Psoas muscle (tissue), 8 donors: ENCODE data around the gene MYDGF. TPM values are rescaled to one million over a fixed set of nuclear protein-coding genes. Genes with fewer than 3 reads are reported as not detected.
A peak's percentile ranks its signal among the peaks of the same experiment; 100 is the strongest.

Source experiments
- ATAC-seq, 4 donors: fragments of 200-7000 bp; cut with Tn5 transposase; one replicate each; pipeline ENCODE4 v1.9.1; 2020; ENCODE audit warnings: moderate library complexity in 3 of 4, mild to moderate bottlenecking in 2 of 4
- DNase-seq, 2 donors: peaks; one replicate each; pipeline ENCODE4 v3.0.0-alpha.2; 2020
- H3K27ac ChIP-seq: fragments of 200-600 bp; one replicate; pipeline ENCODE4 v1.8.0; 2022
- H3K27me3 ChIP-seq, 3 donors: fragments of 200-600 bp in 1 of 3; one replicate each; pipeline versions ENCODE4 v1.6.1 to v1.8.0; 2013 to 2022; ENCODE audit warnings: low read length in 2 of 3, mild to moderate bottlenecking in 2 of 3, moderate library complexity in 1 of 3; ENCODE audit not compliant: insufficient read depth in 3 of 3
- H3K36me3 ChIP-seq, 2 donors: fragments of 200-600 bp in 1 of 2; one replicate each; pipeline versions ENCODE4 v1.6.1 to v1.8.0; 2013 to 2022; ENCODE audit warnings: low read depth in 1 of 2, mild to moderate bottlenecking in 1 of 2, moderate library complexity in 1 of 2; ENCODE audit not compliant: insufficient read depth in 1 of 2
- H3K4me1 ChIP-seq: fragments of 200-600 bp; one replicate; pipeline ENCODE4 v1.8.0; 2022
- H3K4me3 ChIP-seq: fragments of 200-600 bp; one replicate; pipeline ENCODE4 v1.8.0; 2022; ENCODE audit warnings: mild to moderate bottlenecking
- H3K9me3 ChIP-seq: fragments of 200-600 bp; one replicate; pipeline ENCODE4 v1.8.0; 2022
- WGBS, 3 donors: extraction: QIAGEN DNeasy Blood & Tissue Kit; methylation state at CpG; one replicate each; pipeline versions ENCODE4 v1.1.6 to v1.1.7; 2013; 5-methylcytosine and 5-hydroxymethylcytosine counted together
- intact Hi-C, 2 donors: fragments of 100-400 bp; cut with DNase I; formaldehyde crosslinking; loops; one replicate each; pipeline versions ENCODE4 v1.11.0 to v1.14.2; 2022
- polyA plus RNA-seq, 3 donors: library from polyadenylated mRNA; stranded (reverse); fragments of 200-250 nt; gene quantifications; one replicate each; pipeline ENCODE4 v1.2.3, GENCODE V29; 2013
- total RNA-seq, 4 donors: library from RNA; stranded (reverse); fragmentation: NEBNext Ultra II Directional in 2 of 4; extraction: Animal tissue kit (Norgen Biotek cat#: 25700) in 2 of 4; gene quantifications; one replicate each; pipeline versions ENCODE4 v1.2.1 to v1.2.4, GENCODE V29; 2021 to 2023
- TF ChIP-seq, protein P1 (sequence below): fragments of 200-600 bp; IDR thresholded peaks from one replicate; pipeline ENCODE4 v1.8.0; 2022; ENCODE audit warnings: antibody characterized with exemption
- donor health status: healthy with polysubstance abuse.
- donor health status: DM: no; HTN: no; CAD: no; lungs with moderate emphysema.
- donor health status: Bipolar disorder and iron deficiency.
- donor health status: healthy.
- donor health status: DM: yes; HTN: yes; CAD: no.
- donor health status: DM: no; HTN: no; CAD: no.
- donor health status: DM: no; HTN: no; CAD: no.
- donor health status: DM: yes; HTN: yes; CAD: no.

MYDGF gene
- total and polyA plus RNA-seq, 7 donors, result 11.4 to 164 (median 23.9) TPM

DNA sequence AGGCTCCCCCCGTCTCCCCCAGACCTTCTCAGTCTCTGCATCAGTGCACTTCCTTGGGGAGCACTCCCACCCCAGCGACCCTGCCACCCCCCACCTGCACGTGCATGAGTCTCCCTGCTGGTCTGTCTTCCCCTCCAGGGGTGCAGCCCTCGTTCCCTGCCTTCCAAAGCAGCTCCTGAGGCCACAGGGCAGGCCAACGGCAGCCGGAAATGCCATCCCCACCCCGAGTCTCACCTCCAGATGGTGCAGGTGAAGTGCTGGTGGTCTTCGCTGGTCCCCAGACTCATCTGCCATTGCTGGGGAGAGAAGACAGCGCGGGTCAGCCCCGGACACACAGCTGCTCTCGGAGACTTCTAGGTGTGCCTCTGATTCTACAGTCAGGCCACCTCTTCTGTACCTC is 5.5 kb downstream of the MYDGF start:
- ATAC-seq (no peak), DNase-seq (no peak)
- intact Hi-C loops, result loop anchor here in 1 of 2 donors (10.0 kb wide), 1 partner anchor 120 kb away; no protein-coding TSS in a partner anchor
- Histone ChIP-seq H3K36me3 (peaks cover 4 to 86% of the 10 kb centered on the region in 2 donors), H3K27me3 (no peaks in the 10 kb centered on the region), H3K4me3 (no peak overlapping the region), H3K27ac (no peak overlapping the region), H3K9me3 (no peaks in the 10 kb centered on the region), H3K4me1 (peaks cover 7% of the 10 kb centered on the region)
- TF ChIP-seq, protein P1, sequence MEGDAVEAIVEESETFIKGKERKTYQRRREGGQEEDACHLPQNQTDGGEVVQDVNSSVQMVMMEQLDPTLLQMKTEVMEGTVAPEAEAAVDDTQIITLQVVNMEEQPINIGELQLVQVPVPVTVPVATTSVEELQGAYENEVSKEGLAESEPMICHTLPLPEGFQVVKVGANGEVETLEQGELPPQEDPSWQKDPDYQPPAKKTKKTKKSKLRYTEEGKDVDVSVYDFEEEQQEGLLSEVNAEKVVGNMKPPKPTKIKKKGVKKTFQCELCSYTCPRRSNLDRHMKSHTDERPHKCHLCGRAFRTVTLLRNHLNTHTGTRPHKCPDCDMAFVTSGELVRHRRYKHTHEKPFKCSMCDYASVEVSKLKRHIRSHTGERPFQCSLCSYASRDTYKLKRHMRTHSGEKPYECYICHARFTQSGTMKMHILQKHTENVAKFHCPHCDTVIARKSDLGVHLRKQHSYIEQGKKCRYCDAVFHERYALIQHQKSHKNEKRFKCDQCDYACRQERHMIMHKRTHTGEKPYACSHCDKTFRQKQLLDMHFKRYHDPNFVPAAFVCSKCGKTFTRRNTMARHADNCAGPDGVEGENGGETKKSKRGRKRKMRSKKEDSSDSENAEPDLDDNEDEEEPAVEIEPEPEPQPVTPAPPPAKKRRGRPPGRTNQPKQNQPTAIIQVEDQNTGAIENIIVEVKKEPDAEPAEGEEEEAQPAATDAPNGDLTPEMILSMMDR, result no peak
- 88 to 94% (median 88%) methylated on average over 12 of the region's 12 CpGs for WGBS, 3 donors

DNA sequence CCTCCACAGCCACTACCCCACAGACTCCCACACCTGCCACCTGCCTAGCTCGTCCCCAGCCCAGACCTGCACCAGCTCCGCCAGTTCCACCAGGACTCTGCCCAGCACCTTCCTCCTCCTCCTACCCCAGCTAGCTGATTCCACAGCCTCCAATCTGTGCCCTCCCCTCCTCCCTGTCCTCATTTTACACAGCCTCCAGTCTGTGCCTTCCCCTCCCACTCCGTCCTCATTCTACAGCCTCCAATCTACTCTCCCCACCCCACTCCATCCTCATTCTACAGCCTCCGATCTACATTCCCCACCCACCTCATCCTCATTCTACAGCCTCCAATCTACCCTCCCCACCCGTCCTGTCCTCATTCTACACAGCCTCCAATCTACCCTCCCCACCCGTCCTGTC is 7.3 kb downstream of the MYDGF start:
- TF ChIP-seq, protein P1, result no peak
- Histone ChIP-seq H3K27me3 (no peaks in the 10 kb centered on the region), H3K36me3 (peaks cover 0 to 90% of the 10 kb centered on the region in 2 donors), H3K9me3 (no peaks in the 10 kb centered on the region), H3K4me3 (no peak overlapping the region), H3K27ac (no peak overlapping the region), H3K4me1 (no peaks in the 10 kb centered on the region)
- 90 to 93% (median 92%) methylated on average over 5 to 6 of the region's 6 CpGs for WGBS, 3 donors
- DNase-seq (no peak), ATAC-seq (no peak)
- intact Hi-C loops, result loop anchor here in 1 of 2 donors (10.0 kb wide), 1 partner anchor 122 kb away; no protein-coding TSS in a partner anchor

DNA sequence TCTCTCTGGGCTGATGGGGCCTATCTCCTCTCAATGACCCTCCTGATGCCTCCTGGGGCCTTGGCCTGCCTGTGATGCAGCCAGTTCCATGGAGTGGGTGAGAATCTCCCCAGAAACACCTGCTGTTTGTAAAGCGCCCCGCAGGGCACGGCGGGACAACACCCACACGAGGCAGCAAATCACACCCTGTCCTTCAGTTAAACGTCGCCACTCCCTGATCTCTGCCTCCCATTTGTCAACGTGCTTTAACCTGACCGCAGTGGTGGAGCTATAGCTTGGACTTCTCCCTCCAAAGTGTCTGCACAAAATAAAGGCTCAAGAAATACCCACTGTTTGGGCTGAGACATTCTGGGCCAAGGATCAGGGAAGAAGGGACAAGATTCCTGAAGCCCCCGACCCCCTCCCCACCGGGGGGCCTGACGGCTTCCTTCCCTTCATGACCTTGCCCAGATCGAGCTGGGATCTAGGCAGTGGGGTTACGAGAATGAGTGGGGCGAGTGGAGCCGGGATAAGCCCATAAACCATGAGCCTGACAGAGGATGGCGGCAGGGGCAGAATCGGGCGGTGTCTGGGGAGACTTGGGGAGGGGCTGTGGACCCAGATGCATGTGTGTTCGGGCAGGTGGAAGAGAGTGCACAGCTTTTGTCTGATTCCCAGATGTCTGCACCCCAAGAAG is 8.0 kb downstream of the MYDGF start:
- TF ChIP-seq, protein P1, result no peak
- no peak overlapping the region for H3K27ac ChIP-seq
- H3K4me3 ChIP-seq, result no peak overlapping the region
- no peaks in the 10 kb centered on the region for H3K9me3 ChIP-seq
- intact Hi-C loops, result loop anchor here in 1 of 2 donors (10.0 kb wide), 1 partner anchor 123 kb away; no protein-coding TSS in a partner anchor
- H3K4me1 ChIP-seq, result no peaks in the 10 kb centered on the region
- WGBS, 3 donors, result 82 to 86% (median 84%) methylated on average over 19 to 20 of the region's 20 CpGs
- DNase-seq (no peak), ATAC-seq (no peak)
- no peaks in the 10 kb centered on the region for H3K27me3 ChIP-seq
- peaks cover 0 to 90% of the 10 kb centered on the region in 2 donors for H3K36me3 ChIP-seq

DNA sequence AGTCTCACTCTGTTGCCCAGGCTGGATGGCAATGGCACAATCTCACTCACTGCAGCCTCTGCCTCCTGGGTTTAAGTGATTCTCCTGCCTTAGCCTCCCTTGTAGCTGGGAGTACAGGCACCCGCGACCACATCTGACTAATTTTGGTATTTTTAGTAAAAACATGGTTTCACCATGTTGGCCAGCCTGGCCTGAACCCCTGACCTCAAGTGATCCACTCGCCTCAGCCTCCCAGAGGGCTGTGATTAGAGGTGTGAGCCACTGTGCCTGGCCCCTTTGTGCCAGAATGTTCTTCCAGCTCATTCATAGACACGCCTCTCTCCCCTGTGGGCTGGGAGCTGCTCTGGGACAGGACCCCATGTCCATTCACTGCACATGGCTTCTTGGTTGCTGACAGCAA is 9.1 kb downstream of the MYDGF start:
- TF ChIP-seq, protein P1, result no peak
- no peaks in the 10 kb centered on the region for H3K9me3 ChIP-seq
- WGBS, 3 donors, result 74 to 90% (median 83%) methylated on average over 4 of the region's 4 CpGs
- H3K4me1 ChIP-seq, result no peaks in the 10 kb centered on the region
- H3K4me3 ChIP-seq, result no peak overlapping the region
- ATAC-seq, result peak in 1 of 4 donors; percentile 30
- peaks cover 0 to 90% of the 10 kb centered on the region in 2 donors for H3K36me3 ChIP-seq
- H3K27me3 ChIP-seq, result no peaks in the 10 kb centered on the region
- intact Hi-C loops, result loop anchor here in 1 of 2 donors (10.0 kb wide), 1 partner anchor 124 kb away; no protein-coding TSS in a partner anchor
- DNase-seq, result no peak
- no peak overlapping the region for H3K27ac ChIP-seq
